Activated CD8-positive, alpha-beta memory T cell treated with anti-CD3 and anti-CD28 coated beads, Interleukin-2, amount 50 U/mL, for 1 hour (primary cell): Measurements from ENCODE around the gene NFIB.

Experiments used
- DNase-seq: peaks from one replicate; pipeline ENCODE4 v3.0.0-alpha.2; 2020; ENCODE audit errors: extremely low read depth

Gene NFIB

GRCh38 chr9:14278291-14278721 is 35.6 kb downstream of the NFIB start:
- no peak for DNase-seq

GRCh38 chr9:14277761-14278160 is 36.2 kb downstream of the NFIB start:
- no peak for DNase-seq

- DNase-seq = no peak
Observed at GRCh38 chr9:14277244-14277643, 36.7 kb downstream of the NFIB start.

- DNase-seq = no peak
Observed at GRCh38 chr9:14275331-14275730, 38.6 kb downstream of the NFIB start.

- DNase-seq = no peak
Observed at GRCh38 chr9:14273696-14274121, 40.2 kb downstream of the NFIB start.

GRCh38 chr9:14272927-14273528 is 40.9 kb downstream of the NFIB start:
- no peak for DNase-seq

- no peak for DNase-seq
Observed at GRCh38 chr9:14271093-14271673, 42.8 kb downstream of the NFIB start.

GRCh38 chr9:14270358-14271092 is 43.4 kb downstream of the NFIB start:
- DNase-seq = no peak

GRCh38 chr9:14269916-14270315 is 44.0 kb downstream of the NFIB start:
- DNase-seq = no peak

- no peak for DNase-seq
Observed at GRCh38 chr9:14263707-14264483, 50.0 kb downstream of the NFIB start.

GRCh38 chr9:14262827-14263226 is 51.1 kb downstream of the NFIB start:
- DNase-seq = no peak

- no peak for DNase-seq
Observed at GRCh38 chr9:14261616-14262015, 52.3 kb downstream of the NFIB start.

- no peak for DNase-seq
Observed at GRCh38 chr9:14260101-14260500, 53.8 kb downstream of the NFIB start.

GRCh38 chr9:14258660-14259239 is 55.2 kb downstream of the NFIB start:
- DNase-seq = no peak

GRCh38 chr9:14258156-14258555 is 55.8 kb downstream of the NFIB start:
- DNase-seq = no peak

GRCh38 chr9:14256588-14256987 is 57.4 kb downstream of the NFIB start:
- no peak for DNase-seq

GRCh38 chr9:14251154-14252071 is 62.5 kb downstream of the NFIB start:
- DNase-seq = no peak

- DNase-seq = no peak
Observed at GRCh38 chr9:14250794-14251153, 63.2 kb downstream of the NFIB start.

- DNase-seq = no peak
Observed at GRCh38 chr9:14249527-14249926, 64.4 kb downstream of the NFIB start.

- DNase-seq = no peak
Observed at GRCh38 chr9:14248149-14248548, 65.8 kb downstream of the NFIB start.

- DNase-seq = no peak
Observed at GRCh38 chr9:14247577-14247976, 66.4 kb downstream of the NFIB start.
